HG03565 (cell line): ENCODE measurements around the gene PCMT1.
"Not testable (repeated sequence)": the region's sequence is repeated elsewhere in the genome, so short reads cannot be mapped to it uniquely, and the experiment has no call there.

Source experiments
- ATAC-seq: cut with Tn5 transposase; IDR thresholded peaks from one replicate; pipeline ENCODE4 v1.9.1; 2021; ENCODE audit warnings: mild to moderate bottlenecking, moderate library complexity; ENCODE audit not compliant: unreplicated experiment

Gene PCMT1

GRCh38 chr6:149749082-149749593 is 403 bp upstream of the PCMT1 start:
- not testable (repeated sequence) for ATAC-seq

- ATAC-seq: peak; percentile 5
Measured at GRCh38 chr6:149750136-149750609, 632 bp downstream of the PCMT1 start.

GRCh38 chr6:149751239-149751638 is 1.7 kb downstream of the PCMT1 start:
- ATAC-seq: no peak

GRCh38 chr6:149751920-149752319 is 2.4 kb downstream of the PCMT1 start:
- ATAC-seq: not testable (repeated sequence)

GRCh38 chr6:149752600-149753373 is 3.2 kb downstream of the PCMT1 start:
- ATAC-seq: no peak

- not testable (repeated sequence) for ATAC-seq
Measured at GRCh38 chr6:149753374-149753637, 3.8 kb downstream of the PCMT1 start.

GRCh38 chr6:149754548-149754947 is 5.0 kb downstream of the PCMT1 start:
- ATAC-seq: no peak

- ATAC-seq: peak; percentile 61
Measured at GRCh38 chr6:149755300-149756260, 6.0 kb downstream of the PCMT1 start.

- ATAC-seq: no peak
Measured at GRCh38 chr6:149756261-149756636, 6.7 kb downstream of the PCMT1 start.

- peak; percentile 99 for ATAC-seq
Measured at GRCh38 chr6:149761438-149761837, 11.9 kb downstream of the PCMT1 start.

- no peak for ATAC-seq
Measured at GRCh38 chr6:149763866-149764265, 14.3 kb downstream of the PCMT1 start.

GRCh38 chr6:149766156-149766769 is 16.7 kb downstream of the PCMT1 start:
- ATAC-seq: no peak

- no peak for ATAC-seq
Measured at GRCh38 chr6:149769676-149770075, 20.1 kb downstream of the PCMT1 start.

GRCh38 chr6:149771185-149771584 is 21.6 kb downstream of the PCMT1 start:
- ATAC-seq: no peak

- ATAC-seq: no peak
Measured at GRCh38 chr6:149771925-149772324, 22.4 kb downstream of the PCMT1 start.

- no peak for ATAC-seq
Measured at GRCh38 chr6:149777624-149778023, 28.1 kb downstream of the PCMT1 start.

- no peak for ATAC-seq
Measured at GRCh38 chr6:149779644-149779963, 30.1 kb downstream of the PCMT1 start.

GRCh38 chr6:149781715-149782114 is 32.2 kb downstream of the PCMT1 start:
- no peak for ATAC-seq

GRCh38 chr6:149782337-149782736 is 32.8 kb downstream of the PCMT1 start:
- no peak for ATAC-seq

GRCh38 chr6:149783551-149783950 is 34.0 kb downstream of the PCMT1 start:
- no peak for ATAC-seq

GRCh38 chr6:149806127-149806526 is 56.6 kb downstream of the PCMT1 start:
- ATAC-seq: no peak
